ENCODE data around the gene G6PC3. TPM values are rescaled to one million over a fixed set of nuclear protein-coding genes. Genes with fewer than 3 reads are reported as not detected.

G6PC3 gene
- total RNA-seq, 1 donor from 2014 or later = 40.1 TPM

- ATAC-seq (no peak), DNase-seq (no peak)
- Histone ChIP-seq H3K4me3 (no peak overlapping the region), H3K9me3 (no peaks in the 10 kb centered on the region), H3K27ac (no peak overlapping the region), H3K4me1 (peaks cover 23% of the 10 kb centered on the region), H3K27me3 (ENCODE audit: low read depth) (no peaks in the 10 kb centered on the region), H3K36me3 (peaks cover 45% of the 10 kb centered on the region)
- TF ChIP-seq, protein P1, sequence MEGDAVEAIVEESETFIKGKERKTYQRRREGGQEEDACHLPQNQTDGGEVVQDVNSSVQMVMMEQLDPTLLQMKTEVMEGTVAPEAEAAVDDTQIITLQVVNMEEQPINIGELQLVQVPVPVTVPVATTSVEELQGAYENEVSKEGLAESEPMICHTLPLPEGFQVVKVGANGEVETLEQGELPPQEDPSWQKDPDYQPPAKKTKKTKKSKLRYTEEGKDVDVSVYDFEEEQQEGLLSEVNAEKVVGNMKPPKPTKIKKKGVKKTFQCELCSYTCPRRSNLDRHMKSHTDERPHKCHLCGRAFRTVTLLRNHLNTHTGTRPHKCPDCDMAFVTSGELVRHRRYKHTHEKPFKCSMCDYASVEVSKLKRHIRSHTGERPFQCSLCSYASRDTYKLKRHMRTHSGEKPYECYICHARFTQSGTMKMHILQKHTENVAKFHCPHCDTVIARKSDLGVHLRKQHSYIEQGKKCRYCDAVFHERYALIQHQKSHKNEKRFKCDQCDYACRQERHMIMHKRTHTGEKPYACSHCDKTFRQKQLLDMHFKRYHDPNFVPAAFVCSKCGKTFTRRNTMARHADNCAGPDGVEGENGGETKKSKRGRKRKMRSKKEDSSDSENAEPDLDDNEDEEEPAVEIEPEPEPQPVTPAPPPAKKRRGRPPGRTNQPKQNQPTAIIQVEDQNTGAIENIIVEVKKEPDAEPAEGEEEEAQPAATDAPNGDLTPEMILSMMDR (IDR thresholded peaks at IDR 0.05) = no peak
- intact Hi-C loops (cut with DNase I) = no loop called here
Observed at GRCh38 chr17:44063704-44064639, 6.6 kb upstream of the G6PC3 start.

DNA sequence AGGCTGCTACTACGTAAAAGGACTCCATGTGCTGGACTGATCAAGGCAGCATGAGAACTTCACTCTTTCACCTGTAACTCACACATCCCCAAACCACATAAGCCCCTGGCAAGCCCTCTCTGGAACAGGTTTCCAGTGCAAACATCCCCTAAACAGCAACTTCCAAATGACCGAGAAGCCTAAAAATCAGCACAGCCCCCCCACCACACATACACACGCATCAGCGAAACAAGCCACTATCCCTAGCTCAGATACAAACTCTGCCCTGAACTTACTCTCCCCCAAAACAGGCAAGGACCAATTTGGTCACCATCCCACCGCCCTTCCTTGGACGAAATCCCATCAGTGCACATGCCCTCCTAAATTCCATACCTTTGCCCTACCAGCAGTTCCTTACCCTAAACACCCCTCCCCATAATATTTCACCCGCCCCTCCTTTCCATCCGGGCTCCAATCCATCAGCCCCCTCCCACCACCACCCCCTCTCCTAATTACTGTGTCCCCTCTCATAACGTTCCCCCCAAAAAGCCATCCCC is 4.8 kb upstream of the G6PC3 start:
- TF ChIP-seq, protein P1 (IDR thresholded peaks at IDR 0.05) = no peak
- no peak for ATAC-seq
- peak; percentile 25 for DNase-seq
- peaks cover 33% of the 10 kb centered on the region for H3K4me1 ChIP-seq
- H3K9me3 ChIP-seq = no peaks in the 10 kb centered on the region
- peaks cover 29% of the 10 kb centered on the region for H3K36me3 ChIP-seq
- peak overlapping the region; percentile 88 for H3K27ac ChIP-seq
- intact Hi-C loops (cut with DNase I) = no loop called here
- no peaks in the 10 kb centered on the region for H3K27me3 ChIP-seq (ENCODE audit: low read depth)
- H3K4me3 ChIP-seq = peak overlapping the region; percentile 66

- DNase-seq (peak; percentile 92), ATAC-seq (peak; percentile 91 to 93)
- TF ChIP-seq, protein P1 (IDR thresholded peaks at IDR 0.05) = no peak
- Histone ChIP-seq H3K9me3 (no peaks in the 10 kb centered on the region), H3K4me1 (peaks cover 36% of the 10 kb centered on the region), H3K27ac (peak within 1 kb of the TSS; percentile 88), H3K36me3 (peaks cover 23% of the 10 kb centered on the region), H3K4me3 (peak within 1 kb of the TSS; percentile 66), H3K27me3 (ENCODE audit: low read depth) (no peaks in the 10 kb centered on the region)
- intact Hi-C loops (cut with DNase I) = no loop called here
Observed at GRCh38 chr17:44066204-44066930, 4.2 kb upstream of the G6PC3 start, which contains the start of gene LSM12. TSS of gene LSM12 (minus strand) at chr17:44066671. CDS start at chr17:44066587, 84 bp downstream.

DNA sequence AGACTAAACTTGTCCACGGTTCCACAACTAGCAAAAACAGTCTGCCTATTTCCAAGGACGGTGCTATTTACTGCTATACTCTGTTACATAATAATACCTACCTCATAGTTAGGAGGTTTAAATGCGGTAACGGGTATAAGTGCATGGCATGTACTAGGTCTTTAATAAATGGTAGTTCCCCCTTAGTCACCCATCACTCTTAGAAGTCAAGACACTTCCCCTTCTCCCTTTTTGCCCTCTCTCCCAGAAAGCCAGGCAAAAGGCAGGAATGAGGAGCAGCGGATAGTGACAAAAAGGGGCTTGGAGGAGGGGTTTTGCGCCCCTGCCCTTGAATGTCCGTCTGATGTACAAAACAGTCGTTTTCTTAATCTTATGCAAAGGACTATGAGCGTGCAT is 3.0 kb upstream of the G6PC3 start:
- DNase-seq = no peak
- intact Hi-C loops (cut with DNase I) = no loop called here
- H3K4me3 ChIP-seq = no peak overlapping the region
- H3K27me3 ChIP-seq (ENCODE audit: low read depth) = no peaks in the 10 kb centered on the region
- H3K27ac ChIP-seq = peak overlapping the region; percentile 88
- no peak for ATAC-seq
- H3K4me1 ChIP-seq = peaks cover 43% of the 10 kb centered on the region
- H3K36me3 ChIP-seq = peaks cover 11% of the 10 kb centered on the region
- TF ChIP-seq, protein P1 (IDR thresholded peaks at IDR 0.05) = no peak
- H3K9me3 ChIP-seq = no peaks in the 10 kb centered on the region

DNA sequence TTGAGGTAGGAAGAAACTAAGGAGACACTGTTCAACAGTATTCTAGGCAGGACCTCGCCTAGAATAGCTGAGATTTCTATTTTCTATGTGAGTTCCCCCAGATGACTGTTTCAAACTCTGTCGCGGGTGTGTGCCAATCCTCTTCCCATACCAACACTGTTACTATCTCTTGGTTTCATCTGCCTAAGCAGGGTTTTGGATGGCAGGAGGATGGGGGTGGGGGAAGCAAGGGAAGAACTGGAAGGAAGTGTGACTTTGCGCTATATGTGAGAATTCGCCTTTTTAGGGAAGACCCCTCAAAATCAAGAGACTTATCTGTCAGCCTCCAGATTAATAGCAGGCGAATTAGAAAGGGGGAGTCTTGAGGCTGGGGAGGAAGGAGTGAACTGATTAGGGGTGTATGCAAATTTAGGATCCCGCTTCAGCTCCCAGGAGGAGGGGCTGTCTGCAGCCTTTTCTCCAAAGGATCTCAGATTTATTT is 521 bp upstream of the G6PC3 start:
- TF ChIP-seq, protein P1 (IDR thresholded peaks at IDR 0.05) = no peak
- Histone ChIP-seq H3K9me3 (no peaks in the 10 kb centered on the region), H3K4me1 (peaks cover 41% of the 10 kb centered on the region), H3K27me3 (ENCODE audit: low read depth) (no peaks in the 10 kb centered on the region), H3K36me3 (peaks cover 16% of the 10 kb centered on the region), H3K27ac (peak overlapping the region; percentile 86), H3K4me3 (peak overlapping the region; percentile 77)
- no peak for ATAC-seq
- intact Hi-C loops (cut with DNase I) = no loop called here
- no peak for DNase-seq

Data from lower lobe of right lung (tissue), 2 donors.